GM10248 (cell line): Measurements from ENCODE around the gene FYB1.

Source experiments
- CTCF ChIA-PET: fragments of 300-600 bp; sonication (Branson Sonifier 250); formaldehyde crosslinking; extraction: SDS; loops from one replicate; lab custom pipeline; 2021; ENCODE audit warnings: antibody characterized with exemption; lab: Yijun Ruan, JAX
- POLR2A ChIA-PET: fragments of 350-650 bp; sonication (Branson Sonifier 250); formaldehyde crosslinking; extraction: SDS; loops from one replicate; lab custom pipeline; 2020; ENCODE audit warnings: antibody characterized with exemption; lab: Yijun Ruan, JAX
- DNase-seq: peaks from one replicate; pipeline ENCODE4 v3.0.0; 2012; ENCODE audit errors: extremely low spot score
- CTCF ChIP-seq: IDR thresholded peaks from 2 replicates; pipeline ENCODE4 v1.5.1; 2012; ENCODE audit warnings: mild to moderate bottlenecking, low read depth; ENCODE audit errors: extremely low read depth, missing control alignments, control extremely low read depth

Gene FYB1

GRCh38 chr5:39190311-39191102 is 28.9 kb downstream of the FYB1 start:
- TF ChIP-seq CTCF = no peak
- no peak for DNase-seq
- ChIA-PET CTCF (interaction anchor here (1.5 to 1.7 kb wide), 3 partner anchors 26 to 109 kb away, joined by 3 to 4 read pairs (median 4); no protein-coding TSS in a partner anchor), POLR2A (interaction anchor here (0.6 kb wide), 1 partner anchor 138 kb away, joined by 3 read pairs; no protein-coding TSS in a partner anchor)

- no peak for TF ChIP-seq CTCF
- POLR2A ChIA-PET = no interaction called here
- CTCF ChIA-PET = interaction anchor here (1.0 to 1.7 kb wide), 4 partner anchors 16 to 108 kb away, joined by 3 to 4 read pairs (median 4); no protein-coding TSS in a partner anchor
- DNase-seq = no peak
Observed at GRCh38 chr5:39189292-39189955, 29.9 kb downstream of the FYB1 start.

- ChIA-PET POLR2A (no interaction called here), CTCF (interaction anchor here (2.5 kb wide), 1 partner anchor 8 kb away, joined by 7 read pairs; no protein-coding TSS in a partner anchor)
- DNase-seq = no peak
- no peak for TF ChIP-seq CTCF
Observed at GRCh38 chr5:39187831-39188731, 31.3 kb downstream of the FYB1 start.

GRCh38 chr5:39186722-39187539 is 32.4 kb downstream of the FYB1 start:
- CTCF ChIA-PET = interaction anchor here (1.0 to 2.5 kb wide), 3 partner anchors 9 to 96 kb away, joined by 4 to 7 read pairs (median 4); no protein-coding TSS in a partner anchor
- no peak for TF ChIP-seq CTCF

GRCh38 chr5:39186289-39186688 is 33.1 kb downstream of the FYB1 start:
- ChIA-PET CTCF (interaction anchor here (1.1 to 2.5 kb wide), 2 partner anchors 10 to 31 kb away, joined by 4 to 7 read pairs; no protein-coding TSS in a partner anchor), POLR2A (no interaction called here)
- DNase-seq = no peak
- no peak for TF ChIP-seq CTCF

More at GRCh38 chr5:39186722-39187539, 32.4 kb downstream of the FYB1 start:
- POLR2A ChIA-PET = no interaction called here
- DNase-seq = no peak
